IPS-15b (cell line): ENCODE measurements around the gene GPAM.
"Not testable (repeated sequence)": the region's sequence is repeated elsewhere in the genome, so short reads cannot be mapped to it uniquely, and the experiment has no call there.

ENCODE experiments used
- H3K27me3 ChIP-seq: one replicate; pipeline ENCODE4 v1.6.1; 2013; ENCODE audit warnings: low read length; ENCODE audit not compliant: control insufficient read depth, insufficient read depth
- H3K36me3 ChIP-seq: one replicate; pipeline ENCODE4 v1.6.1; 2013; ENCODE audit warnings: low read length; ENCODE audit not compliant: control insufficient read depth, insufficient read depth
- H3K4me1 ChIP-seq: one replicate; pipeline ENCODE4 v1.6.1; 2013; ENCODE audit warnings: mild to moderate bottlenecking, low read length; ENCODE audit not compliant: control insufficient read depth, insufficient read depth
- H3K4me3 ChIP-seq: one replicate; pipeline ENCODE4 v1.5.1; 2013; ENCODE audit warnings: low read depth, low read length
- H3K9ac ChIP-seq: one replicate; pipeline ENCODE4 v1.6.1; 2013; ENCODE audit warnings: low read depth, mild to moderate bottlenecking, low read length
- H3K9me3 ChIP-seq: one replicate; pipeline ENCODE4 v1.6.1; 2013; ENCODE audit warnings: mild to moderate bottlenecking, low read length; ENCODE audit not compliant: control insufficient read depth, insufficient read depth

The GPAM gene

DNA sequence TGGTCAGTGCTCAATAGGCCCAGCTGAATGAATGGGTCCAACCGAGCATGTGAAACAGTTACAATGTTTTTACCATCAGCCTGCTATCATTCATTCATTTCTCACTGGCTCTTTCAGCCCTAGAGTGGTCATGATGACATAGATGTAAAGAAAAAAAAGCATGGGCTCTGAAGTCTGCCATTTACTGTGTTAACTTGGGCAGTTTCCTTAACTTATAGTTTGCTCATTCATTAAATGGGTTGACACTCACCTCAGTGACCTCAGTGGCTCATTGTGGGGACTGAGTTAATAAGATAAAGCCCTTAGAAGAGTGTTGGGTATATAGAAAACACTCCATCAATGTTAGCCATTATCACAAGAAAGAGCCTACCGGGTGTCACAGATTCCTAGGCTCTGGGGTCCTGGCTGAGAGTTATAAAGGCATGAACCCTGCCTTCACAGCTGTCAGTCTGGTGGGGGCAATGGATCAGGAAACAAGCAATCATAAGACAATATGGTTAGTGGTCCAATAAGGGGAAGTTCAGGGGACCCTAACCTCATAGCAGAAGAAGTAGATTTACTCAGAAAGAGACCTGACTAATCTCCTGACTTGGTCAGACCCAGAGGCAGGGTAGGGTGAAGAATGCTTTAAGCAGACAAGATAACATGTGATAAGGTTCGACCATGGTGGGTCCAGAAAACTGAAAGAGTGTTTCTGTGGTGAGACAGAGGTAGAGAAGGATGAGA lies 29.7 kb upstream of the GPAM start:
- H3K36me3 ChIP-seq = no peaks in the 10 kb centered on the region
- H3K4me3 ChIP-seq = no peak overlapping the region
- no peaks in the 10 kb centered on the region for H3K9me3 ChIP-seq
- no peak overlapping the region for H3K9ac ChIP-seq
- H3K27me3 ChIP-seq = no peaks in the 10 kb centered on the region
- H3K4me1 ChIP-seq = no peaks in the 10 kb centered on the region

DNA sequence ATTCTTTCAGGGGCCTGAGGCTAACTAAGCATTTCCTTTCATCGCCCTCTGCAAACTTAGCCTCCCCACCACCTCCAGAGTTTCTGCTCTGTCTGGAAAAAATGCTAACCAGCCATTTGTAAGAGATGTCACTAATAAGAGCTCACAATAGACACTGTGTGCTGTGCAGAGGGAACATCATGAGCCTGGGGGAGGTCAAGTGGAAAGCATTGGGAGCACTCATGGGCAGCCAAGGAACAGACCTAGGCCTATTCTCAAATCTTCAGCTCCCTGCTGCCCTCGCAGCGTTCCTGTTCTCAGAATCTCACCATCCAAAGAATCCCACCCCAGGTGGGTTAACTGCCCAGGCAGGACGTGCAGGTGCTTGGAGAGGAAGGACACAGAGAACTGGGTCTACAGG lies 27.1 kb upstream of the GPAM start:
- H3K27me3 ChIP-seq = no peaks in the 10 kb centered on the region
- H3K9me3 ChIP-seq = no peaks in the 10 kb centered on the region
- H3K4me3 ChIP-seq = no peak overlapping the region
- H3K36me3 ChIP-seq = no peaks in the 10 kb centered on the region
- H3K4me1 ChIP-seq = no peaks in the 10 kb centered on the region
- no peak overlapping the region for H3K9ac ChIP-seq

DNA sequence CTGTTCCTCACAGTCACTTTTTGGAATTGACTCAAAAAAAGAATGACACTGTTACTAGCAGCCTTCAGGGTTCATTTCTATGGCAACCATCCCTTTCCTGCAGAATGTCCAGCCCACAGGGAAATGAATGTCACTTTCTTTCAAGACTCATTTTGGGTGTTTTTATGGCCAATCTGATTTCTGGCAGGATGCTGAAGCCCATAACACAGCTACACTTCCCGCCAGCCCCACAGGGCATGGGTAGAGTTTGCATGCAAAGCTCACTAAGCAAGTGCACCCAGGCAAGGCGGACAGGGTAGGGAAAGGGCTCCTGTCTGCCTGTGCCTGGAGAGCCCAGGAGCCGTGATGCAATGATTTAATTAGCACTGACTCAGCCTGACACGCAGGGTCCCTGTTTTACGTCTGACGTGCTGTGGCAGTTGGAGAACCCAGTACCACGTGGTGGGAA lies 26.1 kb upstream of the GPAM start:
- no peaks in the 10 kb centered on the region for H3K4me1 ChIP-seq
- no peaks in the 10 kb centered on the region for H3K36me3 ChIP-seq
- no peak overlapping the region for H3K4me3 ChIP-seq
- no peaks in the 10 kb centered on the region for H3K27me3 ChIP-seq
- no peaks in the 10 kb centered on the region for H3K9me3 ChIP-seq
- H3K9ac ChIP-seq = no peak overlapping the region

DNA sequence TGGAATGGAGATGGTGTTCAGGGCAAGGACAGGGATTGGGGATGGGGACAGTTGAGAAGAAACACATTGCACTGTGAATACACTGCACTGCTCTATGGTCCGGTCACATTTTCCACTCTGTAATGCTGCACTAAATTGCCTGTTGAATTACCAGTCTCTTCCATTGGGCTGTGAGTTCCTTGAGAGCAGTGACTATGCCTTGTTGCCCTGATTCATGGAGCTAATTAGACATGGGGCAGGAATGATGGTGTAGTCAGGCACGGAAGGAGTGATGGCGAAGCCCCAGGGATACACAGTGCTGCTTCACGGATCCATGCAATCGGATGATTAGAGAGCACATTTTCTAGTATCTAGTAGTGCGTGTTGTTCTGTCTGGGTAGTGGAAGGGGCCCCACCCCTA lies 25.4 kb upstream of the GPAM start:
- Histone ChIP-seq H3K36me3 (no peaks in the 10 kb centered on the region), H3K9ac (no peak overlapping the region), H3K4me1 (no peaks in the 10 kb centered on the region), H3K4me3 (no peak overlapping the region), H3K27me3 (no peaks in the 10 kb centered on the region), H3K9me3 (no peaks in the 10 kb centered on the region)

DNA sequence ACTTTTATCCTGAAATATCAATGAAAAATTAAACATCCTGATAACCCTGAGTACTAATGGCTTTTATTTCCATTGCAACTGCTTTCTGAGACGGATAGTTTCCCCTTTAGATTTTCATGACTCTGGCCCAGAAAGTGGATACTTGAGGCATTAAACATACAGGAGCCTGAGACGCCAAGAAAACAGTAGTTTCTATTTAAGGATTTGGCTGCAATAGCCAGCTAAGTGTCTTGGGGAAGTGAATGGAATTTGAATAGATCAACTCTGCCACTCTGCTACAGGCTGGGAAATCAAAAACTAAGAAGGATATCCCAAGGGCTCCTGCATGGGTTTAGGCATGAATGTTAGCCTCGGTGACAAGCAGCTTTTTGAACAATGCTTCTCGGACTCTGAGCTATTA lies 24.7 kb upstream of the GPAM start:
- Histone ChIP-seq H3K4me3 (no peak overlapping the region), H3K9me3 (no peaks in the 10 kb centered on the region), H3K9ac (no peak overlapping the region), H3K27me3 (no peaks in the 10 kb centered on the region), H3K36me3 (no peaks in the 10 kb centered on the region), H3K4me1 (no peaks in the 10 kb centered on the region)

DNA sequence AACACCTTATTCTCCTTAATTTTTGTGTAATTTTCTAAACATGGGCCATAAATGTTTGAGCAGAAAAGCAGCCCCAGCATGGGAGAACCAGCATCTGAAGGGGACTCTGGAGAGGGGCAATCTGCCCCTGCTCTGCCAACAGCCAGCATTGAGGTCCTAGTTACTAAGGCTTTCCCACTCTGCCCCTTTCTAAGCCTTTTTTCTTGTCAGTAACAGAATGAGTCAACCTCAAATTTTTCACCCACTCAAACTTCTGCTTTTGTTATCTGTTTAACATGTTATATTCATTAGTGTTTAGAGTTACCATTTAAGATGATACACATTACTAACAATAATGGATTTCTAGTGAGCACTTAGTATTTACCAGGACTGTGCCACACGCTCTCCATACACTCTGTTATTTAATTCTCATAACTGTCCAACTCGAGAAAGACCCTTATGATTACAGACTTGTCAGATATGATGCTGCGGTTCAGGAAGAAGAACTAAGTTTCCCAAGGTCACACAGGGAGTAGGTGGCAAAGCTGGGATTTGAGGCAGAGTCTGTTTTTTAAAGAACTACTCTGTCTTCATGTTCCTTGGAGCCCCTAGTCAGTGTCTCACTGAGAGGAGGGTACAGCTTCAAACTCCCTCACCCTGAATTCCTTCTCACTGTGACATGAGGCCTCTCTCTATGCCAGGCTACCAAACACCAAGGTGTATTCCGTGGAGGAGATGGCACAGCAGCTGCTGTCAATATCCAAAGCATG lies 19.9 kb upstream of the GPAM start:
- no peaks in the 10 kb centered on the region for H3K36me3 ChIP-seq

DNA sequence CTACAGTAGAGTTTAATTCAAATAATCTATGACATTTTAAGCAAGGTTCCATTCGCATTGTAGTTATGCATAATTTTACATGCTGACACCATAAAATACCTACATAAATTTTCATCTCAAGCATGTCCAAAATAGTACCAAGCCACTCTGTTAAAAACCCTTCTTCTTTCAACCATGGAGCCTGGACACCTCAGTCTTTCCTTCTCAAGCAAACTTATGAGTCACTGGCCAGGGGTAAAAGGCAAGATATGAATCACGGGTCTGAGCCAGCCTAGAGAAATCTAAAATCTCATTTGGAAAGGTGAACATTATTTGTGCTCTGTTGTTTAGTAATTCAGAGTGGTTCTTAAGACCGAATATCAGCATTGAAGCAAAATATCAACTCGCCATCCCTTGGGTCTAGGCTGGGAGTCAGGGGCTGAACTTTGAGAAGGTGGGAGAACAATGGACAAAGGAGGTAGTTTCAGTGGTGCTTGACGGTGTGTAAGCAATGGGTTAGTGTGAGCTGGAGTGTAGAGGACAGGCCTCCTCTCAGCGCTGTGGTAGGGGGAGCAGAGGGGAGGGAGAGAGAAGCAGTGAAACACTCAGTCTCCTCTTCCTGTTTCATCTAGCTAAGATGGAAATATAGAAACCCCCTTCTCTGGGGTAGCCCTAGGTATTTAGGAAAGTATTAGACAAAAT lies 19.1 kb upstream of the GPAM start:
- no peak overlapping the region for H3K9ac ChIP-seq
- no peaks in the 10 kb centered on the region for H3K4me1 ChIP-seq
- no peaks in the 10 kb centered on the region for H3K9me3 ChIP-seq
- H3K4me3 ChIP-seq = no peak overlapping the region
- no peaks in the 10 kb centered on the region for H3K27me3 ChIP-seq
- H3K36me3 ChIP-seq = no peaks in the 10 kb centered on the region

More for the DNA sequence above, 19.9 kb upstream of the GPAM start:
- Histone ChIP-seq H3K27me3 (no peaks in the 10 kb centered on the region), H3K4me1 (no peaks in the 10 kb centered on the region), H3K4me3 (no peak overlapping the region), H3K9me3 (no peaks in the 10 kb centered on the region), H3K9ac (no peak overlapping the region)

DNA sequence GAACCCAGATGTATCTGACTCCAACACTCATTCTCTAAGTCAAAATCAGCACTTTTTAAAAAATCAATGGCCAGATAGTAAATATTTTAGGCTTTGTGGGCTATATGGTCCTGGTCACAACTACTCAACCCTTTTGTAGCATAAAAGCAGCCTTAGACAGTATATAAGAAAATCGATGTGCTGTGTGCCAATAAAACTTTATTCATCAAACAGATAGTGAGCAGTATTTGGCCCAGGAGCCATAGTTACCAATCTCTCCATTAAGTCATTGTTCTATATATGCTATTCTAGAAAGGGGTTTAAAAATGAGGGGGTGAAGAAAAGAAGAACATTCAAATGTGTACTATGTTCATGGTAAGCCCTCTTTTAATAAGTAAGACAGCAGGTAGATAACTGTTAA lies 18.5 kb upstream of the GPAM start:
- Histone ChIP-seq H3K4me3 (no peak overlapping the region), H3K36me3 (no peaks in the 10 kb centered on the region), H3K27me3 (no peaks in the 10 kb centered on the region), H3K9me3 (no peaks in the 10 kb centered on the region), H3K4me1 (no peaks in the 10 kb centered on the region), H3K9ac (no peak overlapping the region)

DNA sequence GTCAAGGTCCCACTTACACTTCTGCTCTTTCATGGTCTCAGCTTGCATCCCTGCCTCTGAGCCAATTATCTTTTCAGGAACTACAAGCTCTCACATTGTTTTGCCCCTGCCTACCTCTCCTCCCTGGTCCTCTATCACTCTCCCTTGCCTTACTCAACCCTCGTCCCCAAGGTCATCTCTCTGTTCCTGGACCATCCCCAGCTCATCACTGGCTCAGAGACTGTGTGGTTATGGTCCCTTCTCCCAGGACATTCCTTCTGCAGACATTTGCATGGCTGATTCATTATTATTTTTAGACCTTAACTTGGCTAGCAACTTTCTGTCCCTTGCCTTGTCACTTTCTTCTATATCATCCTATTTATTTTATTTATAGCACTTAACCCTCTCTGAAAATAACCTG lies 17.8 kb upstream of the GPAM start:
- no peak overlapping the region for H3K9ac ChIP-seq
- no peaks in the 10 kb centered on the region for H3K27me3 ChIP-seq
- H3K4me1 ChIP-seq = no peaks in the 10 kb centered on the region
- H3K36me3 ChIP-seq = no peaks in the 10 kb centered on the region
- no peaks in the 10 kb centered on the region for H3K9me3 ChIP-seq
- H3K4me3 ChIP-seq = no peak overlapping the region

DNA sequence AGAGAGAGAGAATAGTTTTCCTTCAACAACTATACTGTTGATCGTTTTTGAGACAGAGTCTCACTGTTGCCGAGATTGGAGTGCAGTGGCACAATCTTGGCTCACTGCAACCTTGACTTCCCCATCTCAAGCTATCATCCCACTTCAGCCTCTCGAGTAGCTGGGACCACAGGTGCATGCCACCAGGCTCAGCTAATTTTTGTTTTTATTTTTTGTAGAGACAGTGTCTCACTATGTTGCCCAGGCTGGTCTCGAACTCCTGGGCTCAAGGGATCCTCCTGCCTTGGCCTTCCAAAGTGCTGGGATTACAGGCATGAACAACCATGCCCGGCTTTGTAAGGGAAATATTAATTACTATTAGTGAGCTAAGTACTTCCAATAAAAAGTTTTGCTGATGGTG lies 16.7 kb upstream of the GPAM start:
- not testable (repeated sequence) for H3K4me1 ChIP-seq, H3K27me3 ChIP-seq, H3K36me3 ChIP-seq, H3K4me3 ChIP-seq, H3K9ac ChIP-seq, H3K9me3 ChIP-seq

DNA sequence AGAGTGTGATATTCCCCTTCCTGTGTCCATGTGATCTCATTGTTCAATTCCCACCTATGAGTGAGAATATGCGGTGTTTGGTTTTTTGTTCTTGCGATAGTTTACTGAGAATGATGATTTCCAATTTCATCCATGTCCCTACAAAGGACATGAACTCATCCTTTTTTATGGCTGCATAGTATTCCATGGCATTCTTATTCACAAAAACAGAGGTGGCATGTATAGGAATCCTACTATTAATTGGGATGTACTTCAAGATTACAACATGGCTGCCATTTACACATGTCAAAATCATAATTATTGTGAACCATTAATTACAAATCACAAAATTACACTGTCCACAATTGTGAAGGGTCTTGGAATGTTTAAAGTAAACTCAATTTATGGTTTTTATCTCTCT lies 14.1 kb upstream of the GPAM start:
- not testable (repeated sequence) for H3K4me3 ChIP-seq, H3K27me3 ChIP-seq, H3K4me1 ChIP-seq

DNA sequence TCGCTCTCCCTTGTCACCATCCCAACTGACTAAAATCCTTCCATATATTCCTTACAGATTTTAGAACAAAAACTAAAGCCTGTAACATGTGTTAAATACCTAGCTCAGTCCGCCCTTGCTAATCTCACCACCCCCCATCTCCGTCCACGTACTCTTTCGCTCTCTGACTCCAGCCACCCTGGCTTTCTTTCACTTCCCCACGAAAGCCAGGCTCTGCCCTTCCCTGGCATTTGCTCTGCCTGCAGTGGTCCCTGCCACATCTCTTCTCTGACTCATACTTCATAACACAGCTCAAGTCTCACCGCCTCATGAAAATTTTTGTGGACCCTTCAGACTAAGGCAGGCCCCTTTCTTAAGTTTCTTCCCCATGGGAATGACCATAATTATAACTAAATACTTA lies 11.7 kb upstream of the GPAM start:
- no peak overlapping the region for H3K9ac ChIP-seq
- no peaks in the 10 kb centered on the region for H3K9me3 ChIP-seq
- no peak overlapping the region for H3K4me3 ChIP-seq
- no peaks in the 10 kb centered on the region for H3K4me1 ChIP-seq
- no peaks in the 10 kb centered on the region for H3K36me3 ChIP-seq
- no peaks in the 10 kb centered on the region for H3K27me3 ChIP-seq

More for the DNA sequence above, 14.1 kb upstream of the GPAM start:
- H3K9me3 ChIP-seq, H3K9ac ChIP-seq, H3K36me3 ChIP-seq: not testable (repeated sequence)
